Activated T-cell treated with anti-CD3 and anti-CD28 coated beads, Interleukin-2, amount 50 U/mL, for 1 hour (primary cell): ENCODE measurements around the gene CFAP43.

Experiments
- DNase-seq: peaks from one replicate; pipeline ENCODE4 v3.0.0-alpha.2; 2020

Gene CFAP43

DNA sequence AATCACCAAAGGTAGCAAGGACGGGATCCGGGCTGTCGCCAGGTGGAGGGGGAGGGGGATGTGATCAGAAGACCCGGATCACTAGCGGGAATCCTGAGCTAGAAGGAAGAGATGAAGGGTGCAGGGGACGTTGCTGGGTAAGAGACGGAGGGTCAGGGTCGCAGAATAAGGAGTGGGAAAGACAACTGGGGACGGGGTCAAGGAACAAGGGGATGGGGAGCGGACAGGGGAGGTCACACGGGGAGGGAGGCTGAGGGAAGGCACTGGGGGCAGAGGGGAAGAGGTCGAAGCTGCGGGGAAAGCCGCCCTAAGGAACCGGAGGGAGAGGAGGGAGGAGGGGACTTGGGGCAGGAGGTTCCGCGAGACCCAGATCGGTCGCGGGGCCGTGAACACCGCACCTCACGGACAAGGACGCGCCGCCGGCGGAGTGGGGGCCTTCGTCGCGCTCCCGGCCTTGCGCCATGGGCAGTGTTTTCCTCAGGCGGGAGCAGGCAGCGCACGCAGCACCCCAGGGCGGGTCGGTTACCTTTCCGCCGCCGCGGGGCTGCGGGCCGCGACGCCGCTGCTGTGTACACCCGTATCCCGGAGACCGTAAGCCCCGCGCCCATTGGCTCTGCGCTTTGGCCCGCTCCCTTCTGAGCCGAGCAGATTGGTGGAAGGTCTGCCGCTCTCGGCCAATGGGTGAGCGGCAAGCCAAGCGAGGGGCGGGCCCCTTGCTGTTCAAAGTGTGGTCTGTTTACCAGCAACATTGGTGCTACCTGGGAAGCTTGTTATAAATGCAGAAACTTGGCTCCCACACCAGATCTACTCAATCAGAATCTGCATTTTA lies at the start of gene CFAP43:
Gene CFAP43, minus strand, starts transcription at position 581 of the 829 bp plus-strand sequence. Its CDS starts 118 bp downstream, at position 463.
- DNase-seq: peak; percentile 99

DNA sequence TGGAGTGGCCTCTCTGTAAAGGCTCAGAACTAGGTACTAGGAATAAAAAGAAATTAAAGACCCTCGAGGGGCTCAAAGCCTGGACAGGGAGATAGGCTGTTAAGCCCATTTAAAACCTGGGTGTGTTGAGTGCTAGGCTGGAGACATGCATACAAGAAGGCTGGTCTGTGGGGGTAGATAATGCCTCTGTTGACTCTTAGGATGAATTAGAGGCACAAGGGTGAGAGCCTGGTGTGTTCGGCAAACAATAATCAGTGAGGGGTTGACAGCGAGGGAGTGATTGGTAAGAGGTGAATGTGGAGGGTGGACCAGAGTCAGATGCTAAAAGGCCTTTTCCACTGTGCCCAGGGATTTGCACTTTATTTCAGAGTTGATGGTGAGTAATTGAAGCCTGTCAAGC lies 49.5 kb upstream of the CFAP43 start:
- no peak for DNase-seq

DNA sequence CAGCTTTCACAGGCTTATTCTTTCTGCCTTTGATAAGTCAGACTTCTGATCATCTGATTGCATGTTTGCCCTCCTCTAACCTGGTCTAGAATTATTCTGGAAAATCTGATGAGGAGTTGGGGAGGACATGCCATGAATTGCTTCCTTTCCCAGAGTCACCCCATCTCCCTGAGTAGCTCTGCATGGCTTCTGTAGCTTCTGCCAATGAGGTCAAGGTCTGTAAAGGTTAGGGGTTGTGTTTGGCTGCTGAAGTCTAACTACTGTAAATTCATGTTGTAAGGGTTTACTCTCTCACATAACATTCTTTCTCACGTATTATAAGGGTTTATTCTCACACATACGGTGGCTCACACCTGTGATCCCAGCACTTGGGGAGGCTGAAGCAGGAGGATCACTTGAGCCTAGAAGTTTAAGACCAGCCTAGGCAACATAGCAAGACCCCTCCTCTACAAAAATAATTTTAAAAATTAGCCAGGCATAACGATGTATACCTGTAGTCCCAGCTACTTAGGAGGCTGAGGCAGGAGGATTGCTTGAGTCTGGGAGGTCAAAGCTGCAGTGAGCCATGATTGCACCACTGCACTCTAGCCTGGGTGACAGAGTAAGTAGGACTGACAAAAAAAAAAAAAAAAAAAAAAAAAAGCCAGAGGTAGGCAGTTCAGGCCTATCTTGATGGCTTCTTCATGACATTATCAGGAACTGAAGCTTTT lies 47.5 kb upstream of the CFAP43 start:
- no peak for DNase-seq

DNA sequence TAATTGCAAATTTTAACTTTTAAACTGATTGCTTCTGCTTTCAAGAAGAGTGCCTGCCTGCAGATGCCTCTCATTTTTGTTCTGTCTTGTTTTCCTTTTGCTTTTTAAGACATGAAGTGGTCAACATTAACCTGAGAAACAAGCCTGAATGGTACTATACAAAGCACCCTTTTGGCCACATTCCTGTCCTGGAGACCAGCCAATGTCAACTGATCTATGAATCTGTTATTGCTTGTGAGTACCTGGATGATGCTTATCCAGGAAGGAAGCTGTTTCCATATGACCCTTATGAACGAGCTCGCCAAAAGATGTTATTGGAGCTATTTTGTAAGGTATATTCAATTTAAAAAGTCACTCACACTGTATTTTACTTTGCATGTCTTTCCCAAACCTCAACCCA lies 45.6 kb upstream of the CFAP43 start:
- no peak for DNase-seq

- no peak for DNase-seq
Observed at GRCh38 chr10:104276192-104276591, 44.0 kb upstream of the CFAP43 start.

- peak; percentile 66 for DNase-seq
Observed at GRCh38 chr10:104274762-104275721, 42.9 kb upstream of the CFAP43 start.

DNA sequence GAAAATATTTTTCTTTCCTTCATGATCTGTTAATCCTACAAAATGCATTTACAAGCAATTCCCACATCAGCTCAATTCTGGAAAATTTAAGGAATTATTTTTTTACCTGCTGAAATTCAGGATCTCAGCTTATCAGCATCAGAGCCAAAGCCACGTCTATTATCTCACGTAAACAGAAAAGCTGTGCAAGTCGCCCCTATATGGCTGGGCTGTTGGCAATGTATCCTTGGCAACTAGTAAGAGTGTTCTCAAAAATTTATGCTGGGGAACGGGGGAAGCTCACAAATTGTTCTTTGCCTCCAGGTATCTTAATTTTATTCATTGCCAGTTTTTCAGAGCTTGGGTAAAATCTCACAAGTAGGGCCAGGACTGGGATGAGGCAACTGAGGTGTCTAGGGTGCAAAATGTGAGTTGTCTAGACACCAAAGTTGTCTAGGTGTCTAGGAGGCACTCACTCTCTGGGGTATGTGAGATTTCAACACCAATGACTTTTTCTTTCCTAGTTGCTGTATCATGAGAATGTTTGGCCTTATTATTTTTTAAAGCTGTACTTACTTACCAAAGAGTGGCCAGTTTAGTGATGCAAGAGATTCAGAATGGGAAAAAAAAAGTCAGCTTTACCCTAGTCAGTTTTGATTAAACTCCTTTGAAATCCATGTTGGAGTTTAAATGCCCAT lies 41.9 kb upstream of the CFAP43 start:
- no peak for DNase-seq

- DNase-seq: no peak
Observed at GRCh38 chr10:104273286-104273685, 41.1 kb upstream of the CFAP43 start.

- DNase-seq: peak; percentile 95
Observed at GRCh38 chr10:104268713-104269645, 36.8 kb upstream of the CFAP43 start, which contains the start of gene GSTO2. Gene GSTO2, plus strand, starts transcription at chr10:104269184. Its CDS starts 5,732 bp downstream, at chr10:104274916.

DNA sequence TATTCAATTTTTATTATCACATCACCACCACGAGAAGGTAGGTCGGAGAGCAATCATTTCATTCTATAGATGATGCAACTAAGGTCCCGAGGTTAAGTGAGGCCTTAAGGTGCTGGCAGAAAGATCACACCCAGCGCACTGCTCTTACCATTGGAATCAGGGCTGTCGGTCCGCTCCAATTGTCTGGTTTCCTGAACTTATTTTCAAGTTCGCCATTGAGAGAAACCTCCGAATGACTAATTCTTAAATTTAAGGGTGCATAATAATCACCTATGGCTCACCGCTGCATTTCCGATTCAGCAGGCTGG lies 36.2 kb upstream of the CFAP43 start:
- no peak for DNase-seq

DNA sequence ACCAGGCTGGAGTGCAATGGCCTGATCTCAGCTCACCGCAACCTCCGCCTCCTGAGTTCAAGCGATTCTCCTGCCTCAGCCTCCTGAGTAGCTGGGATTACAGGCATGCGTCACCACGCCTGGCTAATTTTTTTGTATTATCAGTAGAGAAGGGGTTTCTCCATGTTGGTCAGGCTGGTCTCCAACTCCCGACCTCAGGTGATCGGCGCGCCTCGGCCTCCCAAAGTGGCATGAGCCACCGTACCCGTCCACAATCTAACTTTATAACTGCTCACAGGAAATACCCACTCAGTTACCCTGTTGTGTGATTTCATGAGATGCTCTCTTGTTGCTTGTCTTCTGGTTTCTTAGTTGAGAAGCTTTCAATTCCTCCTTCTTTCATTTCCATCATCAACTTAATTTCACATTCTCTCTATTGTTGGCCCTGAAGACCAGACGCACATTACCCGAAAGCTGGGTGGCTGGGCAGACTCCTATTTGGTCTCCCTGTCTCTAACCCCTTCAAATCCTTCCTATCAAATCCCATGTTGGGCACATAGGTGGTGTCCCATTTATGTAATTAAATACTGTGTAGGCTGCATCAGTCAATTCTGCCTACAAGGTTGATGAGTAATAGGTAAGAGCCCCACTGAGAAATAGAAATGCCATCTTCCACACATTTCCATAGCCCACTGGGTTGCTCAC lies 35.7 kb upstream of the CFAP43 start:
- no peak for DNase-seq

GRCh38 chr10:104264783-104265182 lies 32.6 kb upstream of the CFAP43 start:
- DNase-seq: no peak

DNA sequence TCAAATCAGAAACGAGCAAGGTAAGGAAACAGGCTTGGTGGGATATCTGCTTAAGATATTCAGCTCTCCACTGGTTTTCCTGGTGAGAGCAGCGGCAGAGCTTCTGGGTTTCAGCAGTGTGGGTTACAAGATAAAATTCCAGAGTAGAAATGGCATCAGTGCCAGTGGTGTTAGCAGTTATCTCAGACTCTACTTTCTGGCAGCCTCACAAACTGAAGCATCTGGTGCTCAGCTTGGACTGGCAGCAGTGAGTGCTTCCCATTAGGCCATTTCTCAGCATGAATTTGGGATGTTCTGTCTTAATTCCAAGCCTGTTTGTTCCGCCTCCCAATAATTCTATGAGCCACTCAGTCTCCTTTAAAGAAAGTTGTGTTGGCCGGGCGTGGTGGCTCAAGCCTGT lies 29.9 kb upstream of the CFAP43 start:
- DNase-seq: no peak

DNA sequence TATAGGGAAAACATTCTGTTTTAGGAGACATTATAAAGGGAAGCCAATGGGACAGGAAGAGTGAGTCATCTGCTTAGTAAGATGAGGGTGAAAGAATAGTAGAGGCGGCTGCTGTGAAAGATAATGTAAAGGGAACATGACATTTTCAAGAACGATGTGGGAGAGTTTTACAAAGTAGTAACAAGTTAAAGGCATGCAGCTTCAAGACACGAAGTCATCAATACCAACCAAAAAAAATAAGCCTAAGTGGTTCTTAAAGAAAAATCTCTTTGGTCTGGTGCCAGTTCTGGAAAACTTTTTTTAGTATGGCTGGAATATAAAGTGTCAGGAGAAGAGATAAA lies 28.6 kb upstream of the CFAP43 start:
- no peak for DNase-seq

- DNase-seq: no peak
Observed at GRCh38 chr10:104259999-104260774, 28.0 kb upstream of the CFAP43 start.

DNA sequence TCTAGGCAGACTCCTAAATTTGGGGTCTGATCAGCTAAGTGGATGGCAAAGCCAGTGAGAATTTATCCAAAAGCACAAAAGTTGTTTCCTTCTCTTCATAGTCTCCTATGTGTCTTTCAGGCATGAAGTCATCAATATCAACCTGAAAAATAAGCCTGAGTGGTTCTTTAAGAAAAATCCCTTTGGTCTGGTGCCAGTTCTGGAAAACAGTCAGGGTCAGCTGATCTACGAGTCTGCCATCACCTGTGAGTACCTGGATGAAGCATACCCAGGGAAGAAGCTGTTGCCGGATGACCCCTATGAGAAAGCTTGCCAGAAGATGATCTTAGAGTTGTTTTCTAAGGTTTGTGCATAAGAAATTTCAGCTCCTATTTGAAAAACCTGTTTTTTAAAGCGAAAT lies 27.3 kb upstream of the CFAP43 start:
- no peak for DNase-seq

- DNase-seq: no peak
Observed at GRCh38 chr10:104258209-104258608, 26.0 kb upstream of the CFAP43 start.

- no peak for DNase-seq
Observed at GRCh38 chr10:104257235-104257634, 25.1 kb upstream of the CFAP43 start.

DNA sequence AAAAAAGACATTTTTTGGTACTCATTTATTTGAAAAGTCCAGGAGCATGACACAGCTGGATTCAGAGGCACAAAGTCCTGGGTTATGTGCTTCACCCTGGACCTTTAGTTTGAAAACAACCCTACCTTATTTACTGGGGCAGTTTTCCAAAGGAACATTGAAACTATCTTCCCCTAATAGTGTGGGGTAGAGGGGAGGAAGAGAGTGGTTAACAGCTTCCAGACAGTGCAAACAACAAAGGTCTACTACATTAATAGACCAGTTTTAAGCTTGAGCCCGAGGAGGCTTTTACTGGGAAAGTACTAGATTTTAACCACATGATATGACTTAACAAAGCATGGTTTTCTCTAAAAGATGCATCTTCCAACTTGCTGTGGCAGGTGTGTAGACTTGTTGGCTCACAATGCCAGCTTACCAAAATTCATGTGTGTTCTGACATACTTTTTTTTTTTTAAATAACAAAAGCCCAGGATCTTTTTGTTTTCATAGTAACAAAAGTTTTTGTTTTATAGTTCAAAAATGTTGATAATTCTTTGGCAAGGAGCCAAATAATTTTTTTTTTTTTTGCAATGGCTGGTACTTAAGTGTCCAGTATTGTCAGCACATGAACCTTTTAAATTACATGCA lies 24.3 kb upstream of the CFAP43 start:
- DNase-seq: no peak
